HG02610 (cell line): Measurements from ENCODE around the gene CA10.

Source experiments
- ATAC-seq: cut with Tn5 transposase; IDR thresholded peaks from one replicate; pipeline ENCODE4 v1.9.1; 2021; ENCODE audit warnings: mild to moderate bottlenecking, moderate library complexity; ENCODE audit not compliant: unreplicated experiment

The CA10 gene

GRCh38 chr17:51699303-51699702, 459.2 kb downstream of the CA10 start:
- ATAC-seq = no peak

GRCh38 chr17:51692917-51693316, 465.6 kb downstream of the CA10 start:
- no peak for ATAC-seq

- no peak for ATAC-seq
Observed at GRCh38 chr17:51687887-51688286, 470.6 kb downstream of the CA10 start.

GRCh38 chr17:51685287-51685909, 473.1 kb downstream of the CA10 start:
- ATAC-seq = no peak

GRCh38 chr17:51684214-51684613, 474.3 kb downstream of the CA10 start:
- ATAC-seq = no peak

GRCh38 chr17:51683291-51683690, 475.2 kb downstream of the CA10 start:
- no peak for ATAC-seq

- no peak for ATAC-seq
Observed at GRCh38 chr17:51682115-51682514, 476.4 kb downstream of the CA10 start.

- no peak for ATAC-seq
Observed at GRCh38 chr17:51677875-51678274, 480.6 kb downstream of the CA10 start.

GRCh38 chr17:51676691-51677487, 481.6 kb downstream of the CA10 start:
- no peak for ATAC-seq

- no peak for ATAC-seq
Observed at GRCh38 chr17:51674579-51675255, 483.8 kb downstream of the CA10 start.

GRCh38 chr17:51673070-51673469, 485.4 kb downstream of the CA10 start:
- no peak for ATAC-seq

GRCh38 chr17:51672065-51672464, 486.4 kb downstream of the CA10 start:
- ATAC-seq = no peak

GRCh38 chr17:51670899-51671298, 487.6 kb downstream of the CA10 start:
- no peak for ATAC-seq

GRCh38 chr17:51668963-51669246, 489.6 kb downstream of the CA10 start:
- no peak for ATAC-seq

GRCh38 chr17:51668155-51668962, 490.2 kb downstream of the CA10 start:
- no peak for ATAC-seq

GRCh38 chr17:51667706-51668083, 490.8 kb downstream of the CA10 start:
- no peak for ATAC-seq

GRCh38 chr17:51666971-51667705, 491.4 kb downstream of the CA10 start:
- no peak for ATAC-seq

GRCh38 chr17:51662204-51663056, 496.1 kb downstream of the CA10 start:
- ATAC-seq = no peak

GRCh38 chr17:51661403-51661802, 497.1 kb downstream of the CA10 start:
- ATAC-seq = no peak

- ATAC-seq = no peak
Observed at GRCh38 chr17:51660266-51660665, 498.2 kb downstream of the CA10 start.
